Epithelial cell of proximal tubule (primary cell): Measurements from ENCODE around the gene POLG2. TPM values are rescaled to one million over a fixed set of nuclear protein-coding genes. Genes with fewer than 3 reads are reported as not detected.
"Not testable (repeated sequence)": the region's sequence is repeated elsewhere in the genome, so short reads cannot be mapped to it uniquely, and the experiment has no call there.

Experiments
- DNase-seq: peaks from one replicate; pipeline ENCODE4 v3.0.0-alpha.2; 2011; ENCODE audit warnings: low read depth
- H3K4me3 ChIP-seq: 2 replicates; pipeline ENCODE4 v1.5.1; 2011; ENCODE audit warnings: low read depth, mild to moderate bottlenecking, low read length
- CTCF ChIP-seq: conservative IDR thresholded peaks from 2 replicates; pipeline ENCODE4 v1.5.1; 2012; ENCODE audit warnings: low read depth, mild to moderate bottlenecking, low read length
- total RNA-seq: library from RNA; depleted of rRNA; stranded (reverse); fragments of >200 nt; gene quantifications from 2 replicates; pipeline ENCODE4 v1.2.3, GENCODE V29; 2015

POLG2 gene
- total RNA-seq, 1 donor from 2014 or later, result 14.9 TPM

GRCh38 chr17:64488301-64488700, 8.6 kb downstream of the POLG2 start:
- DNase-seq, result no peak
- H3K4me3 ChIP-seq, result no peak overlapping the region
- TF ChIP-seq CTCF, result no peak

- no peak overlapping the region for H3K4me3 ChIP-seq
- DNase-seq, result no peak
- no peak for TF ChIP-seq CTCF
Observed at GRCh38 chr17:64484380-64484779, 12.5 kb downstream of the POLG2 start.

GRCh38 chr17:64480951-64481350, 15.9 kb downstream of the POLG2 start:
- TF ChIP-seq CTCF, result no peak
- H3K4me3 ChIP-seq, result no peak overlapping the region
- no peak for DNase-seq

- TF ChIP-seq CTCF, result no peak
- no peak for DNase-seq
- H3K4me3 ChIP-seq, result no peak overlapping the region
Observed at GRCh38 chr17:64477849-64478248, 19.0 kb downstream of the POLG2 start.

GRCh38 chr17:64472564-64472963, 24.3 kb downstream of the POLG2 start:
- no peak for DNase-seq
- no peak for TF ChIP-seq CTCF
- no peak overlapping the region for H3K4me3 ChIP-seq

- H3K4me3 ChIP-seq, result no peak overlapping the region
- DNase-seq, result no peak
- TF ChIP-seq CTCF, result no peak
Observed at GRCh38 chr17:64471440-64471839, 25.4 kb downstream of the POLG2 start.

GRCh38 chr17:64470625-64471024, 26.2 kb downstream of the POLG2 start:
- H3K4me3 ChIP-seq, result no peak overlapping the region
- TF ChIP-seq CTCF, result no peak
- no peak for DNase-seq

- DNase-seq, H3K4me3 ChIP-seq: not testable (repeated sequence)
Observed at GRCh38 chr17:64466834-64467233, 30.0 kb downstream of the POLG2 start.
